HG03064 (cell line): Measurements from ENCODE around the gene OR8K1.

Experiments used
- ATAC-seq: cut with Tn5 transposase; IDR thresholded peaks from one replicate; pipeline ENCODE4 v1.9.1; 2021; ENCODE audit warnings: low read depth; ENCODE audit not compliant: unreplicated experiment

Gene OR8K1

DNA sequence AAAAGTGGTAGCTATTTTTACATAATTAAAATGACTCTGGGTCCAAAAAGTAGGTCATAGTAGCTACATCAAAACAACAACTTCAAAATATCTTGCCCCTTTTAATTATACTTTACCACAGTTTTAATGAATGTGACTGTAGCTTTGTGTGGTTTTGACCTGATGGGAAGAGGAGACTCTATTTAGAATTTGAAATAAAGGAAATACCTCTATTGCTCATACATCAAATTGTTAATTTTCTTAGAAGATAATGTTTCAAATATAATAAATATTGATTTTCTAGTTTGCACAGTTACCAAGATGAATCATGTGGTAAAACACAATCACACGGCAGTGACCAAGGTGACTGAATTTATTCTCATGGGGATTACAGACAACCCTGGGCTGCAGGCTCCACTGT, at the start of gene OR8K1:
OR8K1 (plus strand) TSS at position 301 of the 400 bp plus-strand sequence; CDS start at position 301, 0 bp downstream.
- ATAC-seq = no peak

DNA sequence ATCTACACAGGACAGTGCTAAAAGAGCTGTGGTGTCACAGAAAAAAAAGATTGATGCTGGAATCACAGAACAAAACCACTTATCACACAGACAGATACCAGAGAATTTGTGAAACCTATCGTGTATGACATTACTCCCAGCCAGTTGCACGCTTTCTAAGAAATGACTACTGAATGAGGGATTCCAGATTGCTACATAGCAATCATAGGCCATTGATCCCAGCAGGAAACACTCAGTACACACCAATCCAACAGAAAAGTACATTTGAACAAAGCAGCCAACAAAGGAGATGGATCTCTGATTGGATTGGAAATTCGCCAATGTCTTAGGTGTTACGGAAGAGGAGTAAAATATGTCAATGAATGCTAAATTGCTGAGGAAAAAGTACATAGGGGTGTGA, 48.9 kb upstream of the OR8K1 start:
- ATAC-seq = no peak

DNA sequence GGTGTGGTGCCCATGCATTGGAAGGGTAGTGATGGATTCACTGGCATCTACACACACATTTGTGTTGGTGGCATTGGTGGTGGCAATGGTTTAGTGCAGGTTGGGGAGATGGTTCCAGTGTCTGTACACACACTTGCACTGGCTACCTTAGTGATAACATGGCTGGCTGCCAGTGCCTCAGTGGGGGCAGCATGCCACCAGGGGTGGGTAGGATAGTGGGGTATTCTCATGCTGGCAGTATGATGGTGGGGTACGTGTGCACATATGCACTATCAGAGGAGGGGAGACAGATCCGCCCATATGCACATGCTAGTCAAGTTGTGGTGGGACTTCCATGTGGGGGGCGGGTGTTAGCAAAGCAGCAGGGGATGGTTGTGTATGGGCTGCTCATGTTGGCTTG, 38.0 kb upstream of the OR8K1 start:
- ATAC-seq = no peak

DNA sequence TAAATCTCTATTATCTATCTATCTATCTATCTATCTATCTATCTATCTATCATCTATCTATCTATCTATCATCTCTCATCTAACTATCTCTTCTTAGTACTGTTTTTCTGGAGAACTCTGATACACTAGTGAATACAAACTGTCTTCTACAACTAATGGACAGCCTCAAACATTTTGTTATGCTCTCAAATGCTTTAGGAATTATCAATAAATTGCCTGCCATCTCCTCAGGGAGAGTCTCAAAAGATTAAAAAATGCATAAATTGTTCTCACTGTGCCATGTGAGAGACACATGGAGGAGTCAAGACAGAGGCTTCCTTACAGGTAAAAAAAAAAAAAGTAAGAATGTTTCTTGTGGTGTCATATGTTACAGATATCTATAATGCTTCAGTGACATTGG, 31.0 kb upstream of the OR8K1 start, which contains the start of gene OR8K3:
OR8K3 (plus strand) TSS at position 301 of the 400 bp plus-strand sequence. CDS start 3,163 bp downstream, outside the sequence.
- no peak for ATAC-seq

DNA sequence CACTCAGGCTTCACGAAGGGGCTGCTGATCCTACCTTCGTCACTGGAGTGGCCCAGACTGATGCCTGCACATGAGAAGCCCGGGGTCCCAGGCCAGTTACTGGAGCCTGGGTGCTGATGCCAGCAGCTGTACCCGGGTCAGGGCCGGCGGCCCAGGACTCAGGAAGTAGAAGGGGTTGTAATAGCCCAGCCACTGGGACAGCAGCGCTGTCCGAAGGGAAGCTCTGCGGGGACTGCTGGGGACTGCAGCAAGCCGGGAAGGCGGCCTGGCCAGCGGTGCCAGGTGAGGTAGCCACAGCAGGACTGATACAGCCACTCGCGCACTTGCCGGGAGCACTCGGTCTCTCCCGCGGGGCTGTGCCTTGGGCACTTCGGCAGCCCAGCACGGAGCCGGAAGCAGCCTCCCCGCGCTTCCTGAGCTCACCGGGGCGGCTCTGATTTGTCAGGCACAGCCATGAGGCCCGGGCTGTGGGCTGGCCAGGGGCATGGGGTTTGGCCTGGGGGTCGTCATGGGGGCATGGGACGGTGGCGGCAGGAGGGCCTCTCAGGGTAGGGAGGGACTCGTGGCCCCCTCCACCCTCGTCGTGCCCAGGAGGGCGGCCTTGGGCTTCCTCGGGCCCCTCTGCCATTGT, 13.9 kb upstream of the OR8K1 start:
- no peak for ATAC-seq

GRCh38 chr11:56333156-56333555, 12.7 kb upstream of the OR8K1 start:
- ATAC-seq = no peak

GRCh38 chr11:56340289-56340688, 5.5 kb upstream of the OR8K1 start:
- no peak for ATAC-seq

DNA sequence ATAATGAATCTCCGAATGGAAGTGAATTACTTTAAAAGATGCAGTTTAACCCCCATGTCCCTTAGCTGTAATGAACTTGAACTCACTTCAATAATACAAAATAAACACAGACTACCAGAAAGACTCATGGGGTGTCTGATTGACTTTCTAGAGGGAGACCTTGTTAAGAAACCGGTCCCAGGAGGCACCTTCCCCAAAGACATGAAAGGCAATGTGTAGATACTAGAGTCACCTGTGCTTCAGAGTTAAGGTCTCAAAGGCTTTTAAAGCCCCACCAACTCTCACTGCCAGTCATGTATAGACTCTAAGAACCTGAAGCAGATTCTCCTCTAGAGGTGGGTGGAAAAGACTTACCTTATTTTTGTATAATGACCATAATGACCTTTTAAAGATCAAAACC, 8.2 kb downstream of the OR8K1 start, which contains the start of gene OR8J1:
OR8J1 (plus strand) TSS at position 301 of the 400 bp plus-strand sequence. CDS start 5,956 bp downstream, outside the sequence.
- no peak for ATAC-seq

- no peak for ATAC-seq
These were observed 29.5 kb downstream of the OR8K1 start, which contains the start of gene OR8U1 for GRCh38 chr11:56375324-56375723. Gene OR8U1 (plus strand): TSS chr11:56375624. CDS start chr11:56375624, 0 bp downstream.

DNA sequence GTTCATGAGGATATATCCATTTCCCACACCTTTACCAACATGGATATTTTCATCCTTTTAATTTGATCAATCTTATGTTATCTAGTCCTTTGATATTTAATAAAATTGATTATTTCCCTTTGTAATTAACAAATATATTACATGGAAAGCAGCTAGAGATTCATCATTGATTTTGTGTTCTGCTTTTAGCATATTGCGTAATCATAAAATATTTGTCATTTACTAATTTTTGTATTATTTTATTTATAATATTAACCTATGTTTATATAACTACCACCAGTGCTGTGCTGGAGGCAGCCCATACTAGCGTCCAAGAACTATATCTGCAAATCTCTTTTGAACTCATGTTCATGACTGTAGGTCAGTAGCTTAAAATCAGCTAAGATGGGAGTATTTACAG, 34.3 kb downstream of the OR8K1 start:
- ATAC-seq = no peak

DNA sequence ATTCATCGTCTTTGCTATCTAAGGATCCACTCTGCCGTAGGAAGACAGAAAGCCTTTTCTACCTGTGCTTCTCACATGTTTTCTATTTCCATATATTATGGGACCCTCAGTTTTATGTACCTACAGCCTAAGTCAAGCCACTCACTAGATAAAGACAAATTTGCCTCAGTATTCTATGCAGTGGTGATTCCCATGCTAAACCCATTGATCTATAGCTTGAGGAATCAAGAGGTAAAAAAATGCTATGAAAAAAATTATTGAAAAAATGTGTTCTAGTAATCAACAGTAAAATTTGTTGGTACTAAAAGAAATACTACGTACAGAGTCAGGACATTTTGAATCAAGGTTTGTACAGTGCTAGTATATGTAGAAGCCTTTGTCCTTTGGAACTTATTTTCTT, 48.5 kb downstream of the OR8K1 start:
- ATAC-seq = no peak

DNA sequence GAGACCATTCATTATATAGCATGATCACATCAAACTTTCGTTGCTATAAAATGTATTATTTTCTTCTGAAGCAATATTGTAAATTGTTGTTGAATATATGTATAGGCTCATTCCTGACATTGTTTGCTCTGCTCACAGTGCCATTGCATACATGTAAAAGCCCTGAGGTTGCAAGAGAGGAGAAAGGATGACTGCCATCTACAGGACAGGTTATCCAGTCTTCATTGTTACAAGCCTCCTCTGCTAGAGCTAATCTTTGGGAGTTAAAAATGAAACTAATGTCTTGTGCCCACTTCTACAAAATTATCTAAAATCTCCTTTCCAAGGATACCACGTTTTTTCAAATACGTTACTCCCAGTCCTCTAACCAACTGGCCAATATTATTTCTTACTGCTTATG, 50.2 kb downstream of the OR8K1 start:
- ATAC-seq = no peak
